NOMO-1 (cell line): Measurements from ENCODE around the gene DIAPH2.

Experiments
- DNase-seq, 2 experiments: peaks; one replicate each; lab custom pipeline; 2025; ENCODE audit not compliant: unreplicated experiment in 2 of 2; lab: John Stamatoyannopoulos, UW

Gene DIAPH2

GRCh38 chrX:97266406-97267121 lies 581.9 kb downstream of the DIAPH2 start:
- no peak for DNase-seq

GRCh38 chrX:97267396-97268181 lies 582.9 kb downstream of the DIAPH2 start:
- no peak for DNase-seq

- DNase-seq: no peak
These were observed 583.6 kb downstream of the DIAPH2 start for GRCh38 chrX:97268182-97268680.

- no peak for DNase-seq
These were observed 599.9 kb downstream of the DIAPH2 start for GRCh38 chrX:97284531-97284930.

- no peak for DNase-seq
These were observed 605.6 kb downstream of the DIAPH2 start for GRCh38 chrX:97290199-97290598.

GRCh38 chrX:97294041-97294440 lies 609.4 kb downstream of the DIAPH2 start:
- DNase-seq: no peak

- DNase-seq: no peak
These were observed 611.3 kb downstream of the DIAPH2 start for GRCh38 chrX:97295954-97296353.

GRCh38 chrX:97306771-97307470 lies 622.3 kb downstream of the DIAPH2 start:
- no peak for DNase-seq

GRCh38 chrX:97308171-97308570 lies 623.5 kb downstream of the DIAPH2 start:
- no peak for DNase-seq

GRCh38 chrX:97309487-97310116 lies 625.0 kb downstream of the DIAPH2 start:
- DNase-seq: no peak

- no peak for DNase-seq
These were observed 625.7 kb downstream of the DIAPH2 start for GRCh38 chrX:97310373-97310772.

- DNase-seq: no peak
These were observed 626.6 kb downstream of the DIAPH2 start for GRCh38 chrX:97311066-97311778.

- no peak for DNase-seq
These were observed 629.7 kb downstream of the DIAPH2 start for GRCh38 chrX:97314345-97314744.

- DNase-seq: no peak
These were observed 631.3 kb downstream of the DIAPH2 start for GRCh38 chrX:97315939-97316338.

- DNase-seq: no peak
These were observed 635.7 kb downstream of the DIAPH2 start for GRCh38 chrX:97320305-97320704.

GRCh38 chrX:97322401-97322800 lies 637.8 kb downstream of the DIAPH2 start:
- no peak for DNase-seq

GRCh38 chrX:97326456-97326855 lies 641.8 kb downstream of the DIAPH2 start:
- DNase-seq: no peak

GRCh38 chrX:97328853-97329390 lies 644.3 kb downstream of the DIAPH2 start:
- DNase-seq: no peak

- DNase-seq: no peak
These were observed 645.5 kb downstream of the DIAPH2 start for GRCh38 chrX:97330151-97330550.

GRCh38 chrX:97332963-97333362 lies 648.3 kb downstream of the DIAPH2 start:
- DNase-seq: no peak
